H1 (cell line): ENCODE results near the gene TAPT1. TPM values are rescaled to one million over a fixed set of nuclear protein-coding genes. Genes with fewer than 3 reads are reported as not detected.

Experiments used
- CTCF ChIA-PET: fragments of 300-600 bp; sonication (Branson Sonifier 250); formaldehyde crosslinking; loops from one replicate; lab custom pipeline; 2021; ENCODE audit not compliant: partially characterized antibody; lab: Charles Lee
- POLR2A ChIA-PET: fragments of 300-600 bp; sonication (Branson Sonifier 250); formaldehyde crosslinking; loops from one replicate; lab custom pipeline; 2021; ENCODE audit warnings: inconsistent platforms; ENCODE audit not compliant: partially characterized antibody; lab: Charles Lee
- DNase-seq, 2 experiments: peaks; one replicate each; pipeline versions ENCODE4 v3.0.0 to v3.0.0-alpha.2; 2010 to 2022; ENCODE audit warnings: low spot score in 2 of 2, low read depth in 1 of 2, mixed read lengths in 1 of 2
- FAIRE-seq: peaks from 2 replicates; lab custom pipeline; 2011; peaks lifted over from hg19 to GRCh38; lab: Jason Lieb, UNC
- H2AFZ ChIP-seq: 2 replicates; pipeline ENCODE4 v1.8.1; 2012; ENCODE audit warnings: low read length, inconsistent platforms
- H2AK5ac ChIP-seq: 2 replicates; pipeline ENCODE4 v1.6.1; 2013; ENCODE audit warnings: low read depth, low read length
- H2BK120ac ChIP-seq: replicated peaks from 2 replicates; pipeline ENCODE3; 2013; ENCODE audit warnings: low read depth, low read length, inconsistent platforms
- H2BK12ac ChIP-seq: 2 replicates; pipeline ENCODE4 v1.6.1; 2013; ENCODE audit warnings: low read depth, low read length
- H2BK15ac ChIP-seq: 2 replicates; pipeline ENCODE4 v1.6.1; 2013; ENCODE audit warnings: low read length
- H2BK20ac ChIP-seq: 2 replicates; pipeline ENCODE4 v1.6.1; 2013; ENCODE audit warnings: low read length
- H2BK5ac ChIP-seq: 2 replicates; pipeline ENCODE4 v1.6.1; 2013; ENCODE audit warnings: low read depth, low read length
- H3K14ac ChIP-seq: 2 replicates; pipeline ENCODE4 v1.6.1; 2013; ENCODE audit warnings: inconsistent platforms; ENCODE audit not compliant: insufficient read length
- H3K18ac ChIP-seq: 2 replicates; pipeline ENCODE4 v1.6.1; 2013; ENCODE audit warnings: low read length; ENCODE audit errors: extremely low read depth
- H3K23ac ChIP-seq: 2 replicates; pipeline ENCODE4 v1.6.1; 2013; ENCODE audit warnings: inconsistent platforms; ENCODE audit not compliant: insufficient read length
- H3K23me2 ChIP-seq: 2 replicates; pipeline ENCODE4 v1.6.1; 2013; ENCODE audit warnings: low read depth, low read length
- H3K27ac ChIP-seq: 2 replicates; pipeline ENCODE4 v1.6.1; 2011; ENCODE audit warnings: low read depth, low read length, inconsistent platforms
- H3K27me3 ChIP-seq, 4 experiments: replicated peaks in 1 of 4; 1 replicate in 1 of 4; 2 replicates in 3 of 4; pipeline versions ENCODE4 v1.6.1 to v1.8.1; 2011 to 2013; ENCODE audit warnings: low read length in 3 of 4, mild to moderate bottlenecking in 3 of 4, inconsistent platforms in 2 of 4, mixed read lengths in 2 of 4, moderate library complexity in 1 of 4; ENCODE audit not compliant: control insufficient read depth in 3 of 4, insufficient read depth in 3 of 4; ENCODE audit errors: extremely low read depth in 1 of 4
- H3K36me3 ChIP-seq, 4 experiments: 2 replicates each; pipeline versions ENCODE4 v1.6.1 to v1.8.1; 2011 to 2013; ENCODE audit warnings: mild to moderate bottlenecking in 4 of 4, low read length in 3 of 4, moderate library complexity in 2 of 4, control low read depth in 1 of 4, inconsistent platforms in 1 of 4; ENCODE audit not compliant: insufficient read depth in 4 of 4, control insufficient read depth in 2 of 4
- H3K4ac ChIP-seq: replicated peaks from 2 replicates; pipeline ENCODE3; 2013; ENCODE audit warnings: low read length, low read depth, mixed read lengths, inconsistent platforms; ENCODE audit not compliant: insufficient read length
- H3K4me1 ChIP-seq, 4 experiments: replicated peaks in 1 of 4; 1 replicate in 1 of 4; 2 replicates in 3 of 4; pipeline versions ENCODE4 v1.6.1 to v1.8.1; 2011 to 2013; ENCODE audit warnings: low read length in 3 of 4, inconsistent platforms in 2 of 4, mixed read lengths in 1 of 4; ENCODE audit not compliant: insufficient read depth in 4 of 4, control insufficient read depth in 3 of 4
- H3K4me2 ChIP-seq, 2 experiments: 2 replicates each; pipeline versions ENCODE4 v1.6.1 to v1.8.1; 2011 to 2013; ENCODE audit warnings: low read depth in 2 of 2, low read length in 2 of 2, control low read depth in 1 of 2, inconsistent platforms in 1 of 2, mild to moderate bottlenecking in 1 of 2; ENCODE audit not compliant: insufficient read depth in 1 of 2
- H3K4me3 ChIP-seq, 4 experiments: fragments of 200-600, 300-600 bp in 1 of 4; sonication (generic), shearing (Covaris generic), sonication (Bioruptor Twin) in 1 of 4; 2 replicates each; pipeline versions ENCODE4 v1.5.1 to v1.8.1; 2011 to 2016; ENCODE audit warnings: low read length in 4 of 4, low read depth in 3 of 4, control low read depth in 2 of 4, inconsistent platforms in 2 of 4, mild to moderate bottlenecking in 2 of 4, mixed read lengths in 1 of 4, moderate library complexity in 1 of 4; ENCODE audit not compliant: insufficient read depth in 2 of 4; ENCODE audit errors: extremely low read depth in 1 of 4
- H3K56ac ChIP-seq: replicated peaks from 2 replicates; pipeline ENCODE3; 2013; ENCODE audit warnings: low read depth, mild to moderate bottlenecking, mixed read lengths, low read length, inconsistent platforms; ENCODE audit not compliant: insufficient read length
- H3K79me1 ChIP-seq: 2 replicates; pipeline ENCODE4 v1.6.1; 2013; ENCODE audit warnings: low read depth, low read length, control low read depth
- H3K79me2 ChIP-seq, 2 experiments: 2 replicates each; pipeline versions ENCODE4 v1.6.1 to v1.8.1; 2012 to 2013; ENCODE audit warnings: low read length in 2 of 2, mild to moderate bottlenecking in 2 of 2, inconsistent platforms in 1 of 2; ENCODE audit not compliant: insufficient read depth in 2 of 2, control insufficient read depth in 1 of 2
- H3K9ac ChIP-seq, 4 experiments: replicated peaks in 1 of 4; 1 replicate in 1 of 4; 2 replicates in 3 of 4; pipeline versions ENCODE4 v1.6.1 to v1.8.1; 2011 to 2013; ENCODE audit warnings: low read depth in 3 of 4, low read length in 3 of 4, control low read depth in 2 of 4, mild to moderate bottlenecking in 2 of 4, moderate library complexity in 2 of 4, inconsistent platforms in 1 of 4; ENCODE audit errors: extremely low read depth in 1 of 4
- H3K9me3 ChIP-seq, 2 experiments: 2 replicates each; pipeline versions ENCODE4 v1.6.1 to v1.8.1; 2012 to 2013; ENCODE audit warnings: mild to moderate bottlenecking in 2 of 2, moderate library complexity in 2 of 2, control low read depth in 1 of 2, inconsistent platforms in 1 of 2, low read depth in 1 of 2, low read length in 1 of 2, mixed read lengths in 1 of 2; ENCODE audit not compliant: insufficient read depth in 2 of 2
- H4K20me1 ChIP-seq, 2 experiments: replicated peaks in 1 of 2; 2 replicates each; pipeline versions ENCODE3 to v1.8.1; 2011 to 2013; ENCODE audit warnings: inconsistent platforms in 2 of 2, low read length in 2 of 2, mild to moderate bottlenecking in 1 of 2; ENCODE audit not compliant: insufficient read depth in 2 of 2, control insufficient read depth in 1 of 2
- H4K5ac ChIP-seq: 2 replicates; pipeline ENCODE4 v1.6.1; 2013; ENCODE audit warnings: low read length, low read depth, mixed read lengths, inconsistent platforms; ENCODE audit not compliant: insufficient read length
- H4K8ac ChIP-seq: 2 replicates; pipeline ENCODE4 v1.8.0; 2013; ENCODE audit warnings: mild to moderate bottlenecking, moderate library complexity, low read length, inconsistent platforms; ENCODE audit not compliant: insufficient read depth; ENCODE audit errors: extremely low read depth
- H4K91ac ChIP-seq: replicated peaks from 2 replicates; pipeline ENCODE3; 2013; ENCODE audit warnings: low read length, mixed read lengths, inconsistent platforms; ENCODE audit not compliant: insufficient read length
- CEBPB ChIP-seq: IDR thresholded peaks from 2 replicates; pipeline ENCODE4 v1.6.1; 2012; ENCODE audit warnings: low read depth, low read length
- NANOG ChIP-seq: IDR thresholded peaks from 2 replicates; pipeline ENCODE4 v1.6.1; 2011; ENCODE audit warnings: low read length, low read depth, mild to moderate bottlenecking, inconsistent platforms; ENCODE audit not compliant: insufficient read depth, poor library complexity, severe bottlenecking
- RBBP5 ChIP-seq: IDR thresholded peaks from 2 replicates; pipeline ENCODE4 v1.7.1; 2012; ENCODE audit warnings: low read depth, mild to moderate bottlenecking, inconsistent platforms, low read length, moderate library complexity, borderline replicate concordance
- SP4 ChIP-seq: IDR thresholded peaks from 2 replicates; pipeline ENCODE4 v1.6.1; 2012; ENCODE audit warnings: low read length, inconsistent platforms
- SRF ChIP-seq: IDR thresholded peaks from 2 replicates; pipeline ENCODE4 v1.6.1; 2011; ENCODE audit warnings: mild to moderate bottlenecking, low read depth, low read length, moderate library complexity
- TAF1 ChIP-seq: IDR thresholded peaks from 2 replicates; pipeline ENCODE4 v1.6.1; 2011; ENCODE audit warnings: mild to moderate bottlenecking, low read depth, low read length
- TEAD4 ChIP-seq: IDR thresholded peaks from 2 replicates; pipeline ENCODE4 v1.6.1; 2012; ENCODE audit warnings: low read depth, low read length, inconsistent platforms, mixed read lengths
- whole genome bisulfite sequencing, 2 experiments: shearing (Covaris generic) in 1 of 2; methylation state at CpG; one replicate each; pipeline versions ENCODE4 v1.1.6 to v1.1.7; 2013 to 2015; ENCODE audit warnings: low lambda C conversion rate in 2 of 2, mixed read lengths in 2 of 2, inconsistent platforms in 1 of 2, low coverage in 1 of 2, missing lambda C conversion rate in 1 of 2; ENCODE audit not compliant: insufficient replicate concordance in 2 of 2, insufficient coverage in 1 of 2, insufficient read length in 1 of 2; ENCODE audit errors: extremely low coverage in 1 of 2, missing lambda C conversion rate in 1 of 2; 5-methylcytosine and 5-hydroxymethylcytosine counted together
- polyA plus RNA-seq, 7 experiments: library from polyadenylated mRNA; depleted of rRNA in 3 of 7; stranded (reverse) in 5 of 7; unstranded in 2 of 7; fragments of >200 nt in 5 of 7; fragments of 200-250 nt in 2 of 7; gene quantifications; 1 replicate in 5 of 7; 2 replicates in 1 of 7; 4 replicates in 1 of 7; pipeline versions ENCODE4 v1.2.1 to v1.2.3, GENCODE V29; 2011 to 2013; ENCODE audit warnings: missing spikeins in 2 of 7, mixed read lengths in 2 of 7
- total RNA-seq: library from RNA; stranded (reverse); fragmentation: NEBNext Ultra II Directional; extraction: Animal tissue kit (Norgen Biotek cat#: 25700); gene quantifications from 2 replicates; pipeline ENCODE4 v1.2.1, GENCODE V29; 2021

TAPT1 gene
- total and polyA plus RNA-seq, 2 of the 8 experiments (the other 6 are each of a cell fraction or from before 2014, with no cell fraction given), result 4.2 to 15.3 TPM

DNA sequence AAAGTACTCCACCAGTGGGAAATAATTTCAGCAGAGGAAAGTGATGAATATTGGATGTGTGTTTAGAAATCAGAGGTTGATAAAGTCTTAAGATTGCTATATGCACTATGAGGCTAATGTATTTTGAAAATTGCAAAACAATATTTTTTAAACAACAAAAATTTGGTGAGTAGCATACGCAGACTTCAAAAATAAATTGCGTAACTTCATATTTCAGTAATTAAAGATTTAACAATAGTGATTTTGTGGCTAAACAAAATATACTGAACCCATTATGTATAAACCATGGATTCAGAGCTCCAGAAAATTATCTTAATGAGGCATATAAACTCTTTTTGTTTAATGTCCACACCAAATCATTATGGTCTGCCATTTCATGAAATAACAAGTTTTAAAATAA, 3.3 kb upstream of the TAPT1 start:
- no peak overlapping the region for H3K4me3 ChIP-seq
- H3K27ac ChIP-seq, result no peak overlapping the region
- H3K4ac ChIP-seq, result no peak overlapping the region
- FAIRE-seq (no peak), DNase-seq (no peak)
- no peaks in the 10 kb centered on the region for H3K36me3 ChIP-seq
- H3K27me3 ChIP-seq, result no peaks in the 10 kb centered on the region
- peak; percentile 43; the same call in 1 of the 2 replicates for TF ChIP-seq CEBPB
- TF ChIP-seq TAF1, result no peak
- no peak for TF ChIP-seq SP4
- no peak for TF ChIP-seq RBBP5
- TF ChIP-seq NANOG, result no peak
- TF ChIP-seq SRF, result no peak
- no peak for TF ChIP-seq TEAD4
- H3K23ac ChIP-seq, result no peak overlapping the region
- H4K20me1 ChIP-seq, result peaks cover 2 to 3% of the 10 kb centered on the region in 2 experiments
- H3K18ac ChIP-seq, result no peak overlapping the region
- H2BK120ac ChIP-seq, result no peak overlapping the region
- ChIA-PET POLR2A (no interaction called here), CTCF (no interaction called here)
- WGBS, 2 experiments, result 99% methylated on average over 2 of the region's 2 CpGs; no CpG with 5 or more reads in 1 of the 2 experiments
- H4K8ac ChIP-seq, result no peak overlapping the region
- H2AK5ac ChIP-seq, result no peak overlapping the region
- H3K23me2 ChIP-seq, result peaks cover 8% of the 10 kb centered on the region; the same call in 1 of the 2 replicates
- H3K56ac ChIP-seq, result no peak overlapping the region
- H3K9ac ChIP-seq, result no peak overlapping the region
- H2BK20ac ChIP-seq, result no peak overlapping the region
- peaks cover 0 to 8% of the 10 kb centered on the region in 2 experiments; a peak in 2 of 4 replicates for H3K79me2 ChIP-seq
- H2BK5ac ChIP-seq, result no peak overlapping the region
- H4K5ac ChIP-seq, result no peak overlapping the region
- H2BK12ac ChIP-seq, result no peak overlapping the region
- no peak overlapping the region for H4K91ac ChIP-seq
- no peak overlapping the region for H2BK15ac ChIP-seq
- H3K4me1 ChIP-seq, result peaks cover 0 to 3% (median under 1%) of the 10 kb centered on the region in 4 experiments; a peak in 2 of 7 replicates
- no peaks in the 10 kb centered on the region for H3K9me3 ChIP-seq
- H3K14ac ChIP-seq, result no peak overlapping the region
- H2AFZ ChIP-seq, result no peak overlapping the region
- no peaks in the 10 kb centered on the region for H3K79me1 ChIP-seq
- no peak overlapping the region for H3K4me2 ChIP-seq
